GM10847 (cell line): ENCODE results near the gene GNPTG.

ENCODE experiments used
- POLR2A ChIP-seq: IDR thresholded peaks from 2 replicates; pipeline ENCODE4 v1.6.1; 2011; ENCODE audit not compliant: insufficient read length; ENCODE audit errors: extremely low read depth

Gene GNPTG

GRCh38 chr16:1366712-1367299 lies 15.1 kb downstream of the GNPTG start:
- TF ChIP-seq POLR2A: no peak

GRCh38 chr16:1367486-1368174 lies 15.9 kb downstream of the GNPTG start:
- TF ChIP-seq POLR2A: no peak

DNA sequence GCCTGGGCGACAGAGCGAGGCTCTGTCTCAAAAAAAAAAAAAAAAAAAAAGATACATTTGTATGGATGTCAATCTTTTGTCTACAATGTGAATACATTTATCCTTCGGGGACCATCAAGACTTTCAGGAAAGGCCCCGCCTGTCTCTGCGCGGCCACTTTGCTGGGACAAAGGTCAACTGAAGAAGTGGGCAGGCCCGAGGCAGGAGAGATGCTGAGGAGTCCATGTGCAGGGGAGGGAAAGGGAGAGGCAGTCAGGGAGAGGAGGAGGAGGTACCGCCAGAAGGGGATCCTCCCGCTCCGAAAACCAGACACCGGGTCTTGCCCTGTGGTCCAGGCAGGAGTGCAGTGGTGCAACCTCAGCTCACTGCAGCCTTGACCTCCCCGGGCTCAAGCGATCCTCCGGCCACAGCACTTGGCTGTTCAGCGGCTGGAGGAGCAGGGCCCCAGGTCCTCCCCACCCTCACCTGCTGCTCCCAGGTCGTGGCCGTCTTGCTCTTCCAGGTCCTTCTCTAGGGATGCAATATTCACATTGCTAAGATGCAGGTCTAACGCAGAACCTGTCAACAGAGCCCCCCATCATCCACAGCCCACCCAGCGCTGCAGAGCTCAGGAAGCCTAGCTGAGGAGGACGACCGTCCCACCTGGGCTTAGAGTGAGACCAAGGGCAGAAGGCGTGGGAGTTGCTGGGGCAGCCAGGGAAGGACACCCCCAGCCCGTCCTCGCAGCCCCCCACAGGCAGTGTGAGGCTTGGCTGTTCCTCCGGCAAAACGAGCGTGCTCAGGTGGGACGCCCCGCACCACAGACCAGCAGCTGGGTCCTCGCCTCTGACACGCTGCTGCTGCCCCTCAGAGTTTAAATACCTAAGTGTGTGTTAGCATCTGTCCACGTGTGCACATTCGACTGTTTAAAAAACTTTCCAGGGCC lies 19.6 kb downstream of the GNPTG start:
- no peak for TF ChIP-seq POLR2A

DNA sequence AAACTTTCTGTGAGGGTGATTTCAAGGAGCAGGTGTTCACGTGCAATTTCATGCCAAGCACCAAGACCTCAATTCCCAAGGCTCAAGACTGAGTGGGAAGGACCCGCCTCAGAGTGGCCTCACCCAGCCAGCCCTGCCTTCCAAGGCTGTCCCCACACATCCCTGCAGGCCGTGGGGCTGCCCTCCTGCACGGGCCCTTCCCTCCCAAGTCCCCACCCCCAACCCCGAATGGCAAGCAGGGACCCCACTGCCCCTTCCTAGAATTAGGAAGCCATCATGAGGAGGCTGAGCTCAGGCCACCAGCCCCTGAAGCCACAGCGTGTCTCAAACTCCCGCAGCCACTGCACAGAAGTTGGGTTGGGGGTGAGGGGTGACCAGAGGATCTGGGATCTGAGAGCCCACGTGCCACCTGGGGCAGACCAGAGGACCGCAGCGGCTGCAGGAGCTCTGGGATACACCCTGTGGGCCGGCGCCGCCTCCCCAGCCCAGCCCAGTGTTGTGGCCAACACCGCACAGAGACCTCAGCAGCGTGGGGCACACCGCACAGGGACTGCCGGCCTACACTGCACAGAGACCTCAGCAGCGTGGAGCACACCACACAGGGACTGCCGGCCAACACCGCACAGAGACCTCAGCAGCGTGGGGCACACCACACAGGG lies 20.7 kb downstream of the GNPTG start:
- no peak for TF ChIP-seq POLR2A

DNA sequence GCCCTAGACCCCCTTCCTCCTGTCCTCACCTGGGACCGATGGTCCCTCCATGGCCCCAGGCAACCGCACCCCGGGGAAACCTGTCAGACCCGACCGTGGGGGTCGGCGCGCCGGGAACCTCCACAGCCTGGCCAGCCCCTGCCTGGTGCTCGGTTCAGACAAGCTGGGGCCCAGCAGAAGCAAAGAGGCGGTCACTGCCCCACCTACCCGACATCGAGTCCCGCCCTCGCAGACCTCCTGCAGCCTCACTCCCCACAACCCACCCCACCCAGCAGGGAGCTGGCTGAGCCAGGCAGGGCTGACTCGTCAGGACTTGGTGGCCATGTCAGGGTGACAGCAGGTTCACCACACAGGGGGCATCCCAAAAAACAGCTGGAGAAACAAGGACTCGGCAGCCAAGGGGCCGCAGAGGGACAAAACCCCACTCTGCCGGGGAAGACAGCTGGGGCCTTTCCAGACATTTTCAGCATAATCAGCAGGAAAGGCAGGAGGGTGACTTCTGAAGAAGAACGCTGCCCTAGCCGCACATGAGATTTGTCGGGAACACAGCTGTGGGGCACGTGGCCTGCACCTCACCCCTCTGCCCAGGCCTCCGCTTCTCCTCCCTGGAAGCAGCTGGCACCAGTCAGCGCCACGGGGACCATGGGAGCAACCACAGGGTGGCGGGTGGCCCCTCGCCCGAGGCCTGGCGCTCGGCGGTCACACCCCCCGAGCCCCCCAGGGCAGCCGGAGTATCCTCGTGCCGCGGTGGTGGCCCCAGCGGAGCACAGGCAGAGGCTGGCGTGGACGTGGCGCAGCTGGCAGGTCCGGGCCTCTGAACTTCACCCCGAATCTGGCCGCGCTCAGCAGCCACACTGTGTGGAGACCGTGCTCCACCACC lies 22.9 kb downstream of the GNPTG start:
- TF ChIP-seq POLR2A: no peak

GRCh38 chr16:1375298-1375640 lies 23.5 kb downstream of the GNPTG start:
- TF ChIP-seq POLR2A: no peak

- no peak for TF ChIP-seq POLR2A
Observed at GRCh38 chr16:1375741-1376410, 24.1 kb downstream of the GNPTG start.

- TF ChIP-seq POLR2A: no peak
Observed at GRCh38 chr16:1377406-1378010, 25.8 kb downstream of the GNPTG start.

GRCh38 chr16:1378087-1378803 lies 26.5 kb downstream of the GNPTG start:
- TF ChIP-seq POLR2A: no peak

GRCh38 chr16:1378804-1379303 lies 27.1 kb downstream of the GNPTG start:
- TF ChIP-seq POLR2A: no peak

DNA sequence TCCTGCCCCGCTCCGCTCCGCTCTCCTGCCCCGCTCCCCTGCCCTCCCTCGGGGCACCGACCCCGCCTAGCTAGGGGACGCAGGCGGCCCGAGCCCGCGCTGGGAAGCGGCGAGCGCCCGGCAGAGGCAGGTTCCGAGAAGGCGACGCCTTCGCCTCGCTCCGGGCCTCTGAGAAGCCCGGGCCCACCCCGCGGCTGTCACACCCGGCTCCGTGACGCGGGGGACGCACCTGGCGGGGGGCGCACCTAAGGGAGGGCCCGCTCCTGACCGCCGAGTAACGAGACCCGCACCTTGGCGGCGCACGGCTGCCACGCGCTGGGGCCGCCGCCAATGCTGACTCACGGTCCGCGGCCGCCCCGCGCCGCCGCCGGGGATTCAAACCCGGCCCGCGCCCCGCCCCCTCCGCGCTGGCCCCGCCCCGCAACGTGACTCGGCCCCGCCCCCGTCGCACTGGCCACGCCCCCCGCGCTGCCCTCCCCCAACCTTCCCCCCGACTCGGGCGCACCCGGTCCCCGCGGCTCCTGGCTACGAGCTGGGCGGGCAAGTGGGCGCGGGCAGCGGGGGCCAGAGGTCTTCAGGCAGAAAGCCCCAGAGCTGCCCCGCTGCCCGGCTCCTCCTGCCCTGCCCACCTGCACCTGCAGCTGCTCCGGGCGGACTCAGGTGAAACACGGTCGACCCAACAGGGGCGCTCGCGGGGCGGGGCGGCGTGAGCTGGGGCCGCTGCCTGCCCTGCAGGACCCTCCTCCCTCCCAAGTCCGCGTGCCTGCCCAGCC lies 27.8 kb downstream of the GNPTG start:
- peak; percentile 50 for TF ChIP-seq POLR2A

GRCh38 chr16:1380195-1380594 lies 28.5 kb downstream of the GNPTG start:
- TF ChIP-seq POLR2A: no peak
